HepG2 (cell line): ENCODE measurements around the gene MYH9. TPM values are rescaled to one million over a fixed set of nuclear protein-coding genes. Genes with fewer than 3 reads are reported as not detected.

Experiments
- ADNP ChIP-seq: sonication (generic); formaldehyde crosslinking; IDR thresholded peaks from 2 replicates; pipeline ENCODE4 v1.4.0; 2020; ENCODE audit warnings: missing genetic modification reagents
- DNMT3B ChIP-seq: conservative IDR thresholded peaks from 2 replicates; pipeline ENCODE4 v1.6.1; 2016; ENCODE audit warnings: missing biosample characterization, control low read depth
- FOXA1 ChIP-seq, 2 experiments: fragments of 450-650 bp in 1 of 2; sonication (generic) in 1 of 2; formaldehyde crosslinking in 1 of 2; IDR thresholded peaks; 2 replicates each; pipeline versions ENCODE4 v1.4.0 to v1.6.1; 2016 to 2020; ENCODE audit warnings: missing genetic modification reagents in 1 of 2
- FOXP1 ChIP-seq, 2 experiments: fragments of 450-650 bp in 1 of 2; IDR thresholded peaks; 2 replicates each; pipeline ENCODE4 v1.6.1; 2017 to 2018; ENCODE audit warnings: antibody characterized with exemption in 1 of 2
- HES4 ChIP-seq: sonication (generic); formaldehyde crosslinking; IDR thresholded peaks from 2 replicates; pipeline ENCODE4 v1.9.0; 2021; ENCODE audit warnings: mild to moderate bottlenecking, missing genetic modification reagents, borderline replicate concordance
- HMGA1 ChIP-seq: sonication (generic); formaldehyde crosslinking; conservative IDR thresholded peaks from 2 replicates; pipeline ENCODE4 v1.4.0; 2020; ENCODE audit warnings: missing genetic modification reagents
- ISX ChIP-seq: sonication (generic); formaldehyde crosslinking; conservative IDR thresholded peaks from 2 replicates; pipeline ENCODE4 v1.5.0; 2020; ENCODE audit warnings: missing genetic modification reagents
- KLF6 ChIP-seq: IDR thresholded peaks from 2 replicates; pipeline ENCODE4 v1.8.0; 2016; ENCODE audit warnings: missing biosample characterization, missing genetic modification reagents
- POLR2A ChIP-seq, 2 experiments: IDR thresholded peaks; 2 replicates each; pipeline ENCODE4 v1.6.1; 2011; ENCODE audit warnings: low read depth in 2 of 2, low read length in 2 of 2, mild to moderate bottlenecking in 1 of 2, moderate library complexity in 1 of 2; ENCODE audit not compliant: insufficient read depth in 1 of 2
- PREB ChIP-seq: sonication (generic); formaldehyde crosslinking; IDR thresholded peaks from 2 replicates; pipeline ENCODE4 v1.4.0; 2020; ENCODE audit warnings: missing genetic modification reagents
- RARA ChIP-seq: IDR thresholded peaks from 2 replicates; pipeline ENCODE4 v1.6.1; 2016; ENCODE audit warnings: missing genetic modification reagents, missing compliant biosample characterization
- SALL2 ChIP-seq: sonication (generic); formaldehyde crosslinking; IDR thresholded peaks from 2 replicates; pipeline ENCODE4 v1.8.1; 2023; ENCODE audit warnings: mild to moderate bottlenecking, missing genetic modification reagents, inconsistent platforms
- STAT5B ChIP-seq: sonication (generic); formaldehyde crosslinking; IDR thresholded peaks from 2 replicates; pipeline ENCODE4 v1.4.0; 2020; ENCODE audit warnings: missing genetic modification reagents
- U2AF1 ChIP-seq: fragments of 200-400 bp; formaldehyde crosslinking; optimal IDR thresholded peaks from 2 replicates; pipeline ENCODE3; 2017; ENCODE audit warnings: mild to moderate bottlenecking, low read depth, low read length
- ZBTB7B ChIP-seq: sonication (generic); formaldehyde crosslinking; IDR thresholded peaks from 2 replicates; pipeline ENCODE4 v1.4.0; 2020; ENCODE audit warnings: missing genetic modification reagents
- ZHX2 ChIP-seq, 2 experiments: sonication (generic) in 1 of 2; formaldehyde crosslinking in 1 of 2; IDR thresholded peaks; 2 replicates each; pipeline versions ENCODE4 v1.6.1 to v1.9.0; 2014 to 2022; ENCODE audit warnings: antibody characterized with exemption in 1 of 2, borderline replicate concordance in 1 of 2, inconsistent platforms in 1 of 2, low read depth in 1 of 2, missing genetic modification reagents in 1 of 2
- ZMAT3 ChIP-seq: sonication (generic); formaldehyde crosslinking; conservative IDR thresholded peaks from 2 replicates; pipeline ENCODE4 v1.7.0; 2021; ENCODE audit warnings: missing genetic modification reagents
- ZNF10 ChIP-seq: sonication (generic); formaldehyde crosslinking; IDR thresholded peaks from 2 replicates; pipeline ENCODE4 v1.4.0; 2020; ENCODE audit warnings: mild to moderate bottlenecking, low read depth, missing genetic modification reagents, borderline replicate concordance
- ZNF180 ChIP-seq: sonication (generic); formaldehyde crosslinking; IDR thresholded peaks from 2 replicates; pipeline ENCODE4 v1.4.0; 2020; ENCODE audit warnings: low read depth, missing genetic modification reagents, borderline replicate concordance
- ZNF484 ChIP-seq: sonication (generic); formaldehyde crosslinking; IDR thresholded peaks from 2 replicates; pipeline ENCODE4 v1.5.1; 2020; ENCODE audit warnings: mild to moderate bottlenecking, low read depth, missing genetic modification reagents, borderline replicate concordance
- ZNF547 ChIP-seq: sonication (generic); formaldehyde crosslinking; IDR thresholded peaks from 2 replicates; pipeline ENCODE4 v1.5.1; 2020; ENCODE audit warnings: mild to moderate bottlenecking, missing genetic modification reagents
- ZNF737 ChIP-seq: sonication (generic); formaldehyde crosslinking; IDR thresholded peaks from 2 replicates; pipeline ENCODE4 v1.5.0; 2020; ENCODE audit warnings: missing genetic modification reagents, mild to moderate bottlenecking, borderline replicate concordance
- ZNF850 ChIP-seq: sonication (generic); formaldehyde crosslinking; conservative IDR thresholded peaks from 2 replicates; pipeline ENCODE4 v1.9.0; 2021; ENCODE audit warnings: mild to moderate bottlenecking, missing genetic modification reagents
- ZSCAN5A ChIP-seq: sonication (generic); formaldehyde crosslinking; IDR thresholded peaks from 2 replicates; pipeline ENCODE4 v1.8.0; 2022; ENCODE audit warnings: mild to moderate bottlenecking, missing genetic modification reagents, borderline replicate concordance
- polyA plus RNA-seq, 8 experiments: library from polyadenylated mRNA; depleted of rRNA in 3 of 8; stranded (reverse) in 7 of 8; unstranded in 1 of 8; fragments of >200 nt; fragmentation: Illumina TruSeq in 4 of 8; extraction: Trizol in 4 of 8; gene quantifications; 2 replicates each; pipeline versions ENCODE4 v1.2.1 to v1.2.3, GENCODE V29; 2011 to 2016; ENCODE audit warnings: low read depth in 4 of 8, missing spikeins in 1 of 8, mixed read lengths in 1 of 8; ENCODE audit not compliant: insufficient read depth in 1 of 8
- total RNA-seq, 5 experiments: library from RNA; depleted of rRNA; stranded (reverse); fragments of >200 nt; fragmentation: Illumina TruSeq; extraction: Trizol; gene quantifications; 2 replicates each; pipeline ENCODE4 v1.2.3, GENCODE V29; 2016; ENCODE audit warnings: low read depth in 1 of 5

The MYH9 gene
- total and polyA plus RNA-seq, 2 of the 13 experiments (the other 11 are each of a cell fraction or from before 2014, with no cell fraction given): 50.7 to 98.5 TPM

- TF ChIP-seq ZHX2 (IDR thresholded peaks at IDR 0.05; ENCODE audit: low read depth) (0 out of 2 replicates have a peak, but pooled peaks have one; percentile 7), ZHX2 (CRISPR knock-in tag; IDR thresholded peaks at IDR 0.05; ENCODE audit: borderline replicate concordance) (no peak), FOXP1 (IDR thresholded peaks at IDR 0.05) (no peak), FOXP1 (CRISPR knock-in tag; IDR thresholded peaks at IDR 0.05) (no peak; the same call in 1 of the 2 replicates), ZNF180 (CRISPR knock-in tag) (no peak), ZNF10 (CRISPR knock-in tag) (no peak), ZNF850 (0 out of 2 replicates have a peak, but pooled peaks have one; percentile 34), ZBTB7B (CRISPR knock-in tag) (peak; percentile 88), STAT5B (CRISPR knock-in tag) (no peak), ZNF737 (CRISPR knock-in tag) (no peak), ADNP (CRISPR knock-in tag) (no peak), SALL2 (CRISPR knock-in tag) (no peak), ISX (CRISPR knock-in tag) (no peak), DNMT3B (CRISPR knock-in tag) (no peak), ZNF547 (no peak), HES4 (CRISPR knock-in tag) (no peak), ZNF484 (no peak), PREB (CRISPR knock-in tag) (no peak), U2AF1 (no peak), KLF6 (CRISPR knock-in tag) (0 out of 2 replicates have a peak, but pooled peaks have one; percentile 35), POLR2A (IDR thresholded peaks at IDR 0.05; ENCODE audit: insufficient read depth in 1 of 2, low read depth in 2 of 2, low read length in 2 of 2) (no peak), HMGA1 (CRISPR knock-in tag) (no peak), ZMAT3 (CRISPR knock-in tag) (no peak), ZSCAN5A (CRISPR knock-in tag) (no peak; the same call in 1 of the 2 replicates), FOXA1 (IDR thresholded peaks at IDR 0.05) (no peak), FOXA1 (CRISPR knock-in tag; IDR thresholded peaks at IDR 0.05) (peak; percentile 81), RARA (peak; percentile 83)
Measured at GRCh38 chr22:36343720-36344105, 44.1 kb downstream of the MYH9 start (continued).
